ENCODE results near the gene TNK2. TPM values are rescaled to one million over a fixed set of nuclear protein-coding genes. Genes with fewer than 3 reads are reported as not detected.

The TNK2 gene
- total RNA-seq, 4 donors from 2014 or later = 6.1 to 81.2 (median 24.4) TPM

DNA sequence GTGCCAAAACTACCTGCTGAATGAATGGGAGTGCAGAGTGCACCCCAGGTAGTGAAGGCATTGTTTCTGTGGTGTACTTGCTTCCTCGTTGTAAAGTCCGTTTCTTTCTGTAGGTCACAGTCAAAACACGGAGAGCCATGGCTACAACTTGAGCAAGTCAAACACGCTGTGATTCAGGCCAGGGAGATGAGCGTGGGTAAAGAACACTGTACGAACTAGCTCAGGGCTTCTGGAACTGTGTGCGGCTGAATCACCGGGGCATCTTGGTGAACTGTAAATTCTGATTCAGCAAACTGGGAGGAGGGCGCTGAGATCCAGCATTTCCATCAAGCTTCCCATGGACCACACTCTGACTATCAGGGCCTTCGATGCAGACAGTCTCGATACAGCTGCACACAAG lies 5.0 kb upstream of the TNK2 start:
- Histone ChIP-seq H3K27ac (no peak overlapping the region), H3K4me3 (no peak overlapping the region), H3K27me3 (no peaks in the 10 kb centered on the region), H3K9me3 (no peaks in the 10 kb centered on the region), H3K36me3 (no peaks in the 10 kb centered on the region), H3K4me1 (peaks cover 0 to 6% of the 10 kb centered on the region in 2 donors)
- intact Hi-C loops (cut with DNase I; ENCODE audit: low total_unique reads) = no loop called here
- DNase-seq = no peak
- TF ChIP-seq POLR2A (IDR thresholded peaks at IDR 0.05) = no peak
- TF ChIP-seq, protein P1, sequence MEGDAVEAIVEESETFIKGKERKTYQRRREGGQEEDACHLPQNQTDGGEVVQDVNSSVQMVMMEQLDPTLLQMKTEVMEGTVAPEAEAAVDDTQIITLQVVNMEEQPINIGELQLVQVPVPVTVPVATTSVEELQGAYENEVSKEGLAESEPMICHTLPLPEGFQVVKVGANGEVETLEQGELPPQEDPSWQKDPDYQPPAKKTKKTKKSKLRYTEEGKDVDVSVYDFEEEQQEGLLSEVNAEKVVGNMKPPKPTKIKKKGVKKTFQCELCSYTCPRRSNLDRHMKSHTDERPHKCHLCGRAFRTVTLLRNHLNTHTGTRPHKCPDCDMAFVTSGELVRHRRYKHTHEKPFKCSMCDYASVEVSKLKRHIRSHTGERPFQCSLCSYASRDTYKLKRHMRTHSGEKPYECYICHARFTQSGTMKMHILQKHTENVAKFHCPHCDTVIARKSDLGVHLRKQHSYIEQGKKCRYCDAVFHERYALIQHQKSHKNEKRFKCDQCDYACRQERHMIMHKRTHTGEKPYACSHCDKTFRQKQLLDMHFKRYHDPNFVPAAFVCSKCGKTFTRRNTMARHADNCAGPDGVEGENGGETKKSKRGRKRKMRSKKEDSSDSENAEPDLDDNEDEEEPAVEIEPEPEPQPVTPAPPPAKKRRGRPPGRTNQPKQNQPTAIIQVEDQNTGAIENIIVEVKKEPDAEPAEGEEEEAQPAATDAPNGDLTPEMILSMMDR (IDR thresholded peaks at IDR 0.05) = no peak

GRCh38 chr3:195911946-195912270 lies 3.6 kb upstream of the TNK2 start:
- TF ChIP-seq, protein P1 (IDR thresholded peaks at IDR 0.05) = no peak
- no peak for TF ChIP-seq POLR2A (IDR thresholded peaks at IDR 0.05)
- DNase-seq = no peak
- intact Hi-C loops (cut with DNase I; ENCODE audit: low total_unique reads) = no loop called here
- Histone ChIP-seq H3K36me3 (no peaks in the 10 kb centered on the region), H3K4me3 (no peak overlapping the region), H3K27me3 (no peaks in the 10 kb centered on the region), H3K4me1 (peaks cover 0 to 18% of the 10 kb centered on the region in 2 donors), H3K9me3 (no peaks in the 10 kb centered on the region), H3K27ac (no peak overlapping the region)

DNA sequence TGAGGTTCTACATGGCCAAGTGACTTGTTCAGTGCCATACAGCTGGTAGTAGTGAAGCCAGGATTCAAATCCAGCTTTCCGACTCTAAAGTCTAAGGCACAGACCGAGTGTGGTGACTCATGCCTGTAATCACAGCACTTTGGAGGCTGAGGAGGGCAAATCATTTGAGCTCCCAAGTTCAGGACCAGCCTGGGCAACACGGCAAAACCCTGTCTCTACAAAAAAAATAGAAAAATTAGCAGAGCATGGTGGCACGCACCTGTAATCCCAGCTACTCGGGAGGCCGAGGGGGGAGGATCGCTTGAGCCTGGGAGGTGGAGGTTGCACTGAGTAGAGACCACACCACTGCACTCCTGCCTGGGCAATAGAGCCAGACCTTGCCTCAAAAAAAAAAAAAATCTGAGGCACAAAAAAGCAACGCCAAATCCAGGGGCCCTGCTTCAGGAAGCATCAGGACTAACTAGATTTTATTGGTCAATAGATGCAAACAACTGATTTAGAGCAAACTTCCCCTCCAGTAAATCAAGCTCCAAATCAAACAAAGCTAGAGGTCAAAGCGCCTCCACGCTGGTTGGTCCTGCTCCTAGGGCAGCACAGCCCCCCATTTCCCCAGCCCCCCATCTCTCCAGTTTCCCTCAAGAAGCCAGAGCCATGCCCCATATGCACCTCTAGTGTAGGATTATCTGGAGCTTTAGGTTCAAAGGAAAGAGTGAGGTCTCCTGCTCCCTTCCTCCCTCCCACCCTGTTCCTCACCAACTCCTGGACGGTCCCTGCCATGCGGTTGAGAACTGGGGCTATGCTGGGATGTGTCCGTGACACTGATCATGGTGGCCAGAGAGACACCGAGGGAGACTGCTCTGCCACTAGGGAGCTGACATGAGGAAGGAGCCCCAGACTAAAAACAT lies 2.9 kb upstream of the TNK2 start:
- intact Hi-C loops (cut with DNase I; ENCODE audit: low total_unique reads) = no loop called here
- no peak for DNase-seq
- Histone ChIP-seq H3K4me3 (no peak overlapping the region), H3K4me1 (peaks cover 0 to 18% of the 10 kb centered on the region in 2 donors), H3K9me3 (no peaks in the 10 kb centered on the region), H3K27me3 (no peaks in the 10 kb centered on the region), H3K36me3 (no peaks in the 10 kb centered on the region), H3K27ac (no peak overlapping the region)
- no peak for TF ChIP-seq POLR2A (IDR thresholded peaks at IDR 0.05)
- TF ChIP-seq, protein P1 (IDR thresholded peaks at IDR 0.05) = no peak

GRCh38 chr3:195910499-195910845 lies 2.1 kb upstream of the TNK2 start:
- H3K4me1 ChIP-seq = peaks cover 0 to 18% of the 10 kb centered on the region in 2 donors

More at GRCh38 chr3:195910499-195910845, 2.1 kb upstream of the TNK2 start:
- TF ChIP-seq, protein P1 (IDR thresholded peaks at IDR 0.05) = no peak
- no peak for TF ChIP-seq POLR2A (IDR thresholded peaks at IDR 0.05)
- DNase-seq = no peak
- Histone ChIP-seq H3K27me3 (no peaks in the 10 kb centered on the region), H3K9me3 (no peaks in the 10 kb centered on the region), H3K36me3 (no peaks in the 10 kb centered on the region), H3K4me3 (no peak overlapping the region), H3K27ac (peak overlapping the region in 1 of 2 donors; percentile 72)
- intact Hi-C loops (cut with DNase I; ENCODE audit: low total_unique reads) = no loop called here
